ELR (cell line): ENCODE data around the gene RND1.
"Not testable (repeated sequence)": the region's sequence is repeated elsewhere in the genome, so short reads cannot be mapped to it uniquely, and the experiment has no call there.

Experiments used
- DNase-seq: peaks from one replicate; pipeline ENCODE4 v3.0.0-alpha.2; 2015; ENCODE audit warnings: low read depth

The RND1 gene

DNA sequence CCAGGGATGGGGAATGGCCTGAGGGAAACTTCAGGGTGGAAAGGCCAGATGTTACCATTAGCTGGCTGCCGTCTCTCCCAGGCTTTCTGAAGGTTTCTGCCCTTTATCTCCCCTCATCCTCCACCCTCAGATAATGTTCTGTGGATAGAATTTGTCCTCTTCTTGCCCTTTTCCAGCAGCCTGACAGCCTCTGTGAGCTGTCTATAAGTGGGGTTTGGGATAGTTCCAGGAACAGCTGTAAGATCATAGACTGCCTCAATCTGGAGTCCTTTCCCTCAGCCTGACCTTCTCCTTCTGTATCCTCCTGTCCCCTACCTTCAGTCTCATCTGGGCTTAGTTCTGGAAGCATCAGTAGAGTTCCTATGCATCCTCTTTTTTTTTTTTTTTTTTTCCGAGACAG is 2.8 kb upstream of the RND1 start:
- no peak for DNase-seq

DNA sequence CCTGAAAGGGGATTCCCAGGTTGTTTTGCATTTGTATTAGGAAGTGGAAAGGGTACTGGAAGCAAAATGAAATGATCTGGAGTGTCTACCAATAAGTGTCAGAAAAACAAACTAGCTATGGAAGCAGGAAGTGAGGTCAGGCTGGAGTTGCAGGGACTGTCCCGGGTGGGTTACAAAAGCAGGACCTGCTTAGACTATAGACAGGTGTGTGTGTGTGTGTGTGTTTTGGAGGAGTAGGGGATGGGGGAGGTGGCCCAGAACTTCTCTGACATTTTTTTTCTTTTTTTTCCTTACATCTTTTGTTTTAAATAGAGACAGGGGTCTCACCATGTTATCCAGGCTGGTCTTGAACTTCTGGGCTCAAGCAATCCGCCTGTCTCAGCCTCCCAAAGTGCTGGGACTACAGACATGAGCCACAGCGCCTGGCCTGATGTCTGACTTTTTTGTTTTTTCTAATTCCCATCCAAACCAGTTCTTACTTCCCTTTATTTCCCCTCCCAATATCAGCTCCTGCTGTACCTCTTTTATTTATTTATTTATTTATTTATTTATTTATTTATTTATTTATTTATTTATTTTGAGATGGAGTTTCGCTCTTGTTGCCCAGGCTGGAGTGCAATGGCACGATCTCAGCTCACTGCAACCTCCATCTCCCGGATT is 512 bp upstream of the RND1 start:
- DNase-seq: no peak

DNA sequence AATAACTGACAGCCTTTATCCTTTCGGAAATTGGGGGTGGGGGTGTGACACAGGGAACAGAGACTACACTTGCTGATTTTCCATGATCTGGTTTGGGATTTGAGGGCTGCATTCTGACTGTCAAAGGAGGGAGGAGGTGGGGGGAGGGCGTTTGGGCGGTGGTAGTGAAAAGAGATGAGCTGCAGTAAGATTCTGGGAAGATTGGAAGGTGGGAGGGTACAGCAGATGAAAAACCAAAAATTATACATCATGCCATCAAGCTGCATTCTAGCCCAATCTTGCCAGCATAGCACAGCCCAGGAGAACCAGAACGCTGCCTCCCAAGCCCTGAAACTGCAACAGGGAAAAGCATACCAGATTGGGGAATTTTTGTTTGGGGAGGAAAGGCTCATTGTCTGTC is 2.4 kb downstream of the RND1 start:
- DNase-seq: no peak

DNA sequence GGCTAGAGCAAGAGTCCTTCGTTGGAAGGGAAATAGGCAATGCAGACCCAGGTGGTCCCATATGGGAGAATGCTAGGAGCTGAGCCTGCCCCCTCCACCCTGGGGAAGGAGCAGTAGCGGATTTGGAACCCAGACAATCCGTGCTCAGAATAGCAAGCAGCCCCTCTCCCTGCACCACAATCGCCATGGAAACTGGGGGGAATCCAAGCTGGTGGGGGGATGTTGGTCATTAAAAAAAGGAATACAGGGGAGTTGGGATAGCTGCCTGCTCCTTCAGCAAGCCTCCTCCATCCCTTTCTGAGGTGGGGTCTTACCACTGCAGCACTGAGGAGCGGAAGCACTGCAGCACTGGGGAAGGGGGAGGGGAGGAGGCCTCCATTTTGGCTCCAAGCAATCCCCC is 2.9 kb downstream of the RND1 start:
- no peak for DNase-seq

GRCh38 chr12:48861111-48861510 is 4.6 kb downstream of the RND1 start:
- peak; percentile 23 for DNase-seq

GRCh38 chr12:48860236-48860635 is 5.4 kb downstream of the RND1 start:
- not testable (repeated sequence) for DNase-seq

GRCh38 chr12:48859607-48860006 is 6.1 kb downstream of the RND1 start:
- no peak for DNase-seq

- no peak for DNase-seq
Measured at GRCh38 chr12:48858043-48858442, 7.6 kb downstream of the RND1 start.

GRCh38 chr12:48857278-48857994 is 8.2 kb downstream of the RND1 start:
- DNase-seq: no peak

GRCh38 chr12:48856379-48856778 is 9.3 kb downstream of the RND1 start:
- no peak for DNase-seq

- not testable (repeated sequence) for DNase-seq
Measured at GRCh38 chr12:48854932-48855331, 10.7 kb downstream of the RND1 start.

DNA sequence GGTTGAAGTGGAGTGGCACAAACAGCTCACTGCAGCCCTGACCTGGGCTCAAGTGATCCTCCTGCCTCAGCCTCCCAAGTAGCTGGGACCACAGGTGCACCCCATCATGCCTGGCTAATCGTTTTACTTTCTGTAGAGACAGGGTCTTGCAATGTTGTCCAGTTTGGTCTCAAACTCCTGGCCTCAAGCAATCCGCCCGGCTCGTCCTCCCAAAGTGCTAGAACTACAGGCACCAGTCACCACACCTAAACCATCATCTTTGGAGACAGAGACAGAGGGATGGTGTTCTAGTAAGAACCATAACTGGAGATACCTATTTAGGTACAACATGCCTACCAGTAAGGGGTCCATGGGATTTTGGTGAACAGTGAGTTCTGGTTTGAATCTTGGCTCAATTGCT is 11.2 kb downstream of the RND1 start:
- DNase-seq: no peak

DNA sequence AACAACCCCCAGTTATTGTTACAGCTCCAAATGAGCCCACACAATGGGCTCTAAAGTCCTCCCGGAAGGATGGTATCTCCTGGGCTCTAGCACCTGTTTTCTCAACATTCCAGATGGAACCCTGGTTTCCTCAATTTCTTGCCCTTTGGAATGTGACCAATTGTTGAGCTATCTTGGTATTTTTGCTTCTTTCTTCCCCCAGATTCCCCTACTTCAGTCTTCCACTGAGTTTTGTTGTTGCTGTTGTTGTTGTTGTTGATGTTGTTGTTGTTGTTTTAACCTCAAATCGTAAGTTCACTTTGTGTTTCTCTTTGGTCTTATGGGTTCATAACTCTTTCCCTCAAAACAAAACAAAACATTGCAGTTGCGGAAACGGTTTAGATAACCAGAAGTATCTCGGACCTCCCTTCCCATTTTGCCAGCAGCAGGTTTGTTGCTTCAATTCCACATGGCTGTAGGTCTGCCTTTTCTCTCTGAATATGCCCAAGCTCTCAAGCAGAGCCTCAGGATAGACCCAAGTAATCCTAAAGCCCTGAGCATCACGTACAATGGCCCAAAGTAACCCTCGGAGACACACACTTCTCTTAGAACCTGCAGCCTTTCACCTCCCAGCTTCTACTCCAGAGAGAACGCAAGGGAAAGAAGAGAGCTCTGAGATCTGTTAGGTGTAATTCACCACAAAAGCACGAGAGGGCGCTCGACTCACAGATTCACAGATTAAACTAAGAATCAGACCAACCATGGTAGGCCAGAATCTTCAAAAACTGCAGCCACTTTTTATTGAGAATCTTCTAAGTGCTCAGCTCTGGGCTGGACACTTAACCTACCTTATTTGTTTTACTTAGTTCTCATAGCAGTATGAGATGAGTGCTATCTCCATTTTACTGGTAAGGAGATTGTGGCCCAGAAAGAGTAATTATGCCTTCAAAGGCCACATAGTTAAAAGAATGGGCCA is 12.7 kb downstream of the RND1 start:
- peak; percentile 89 for DNase-seq

DNA sequence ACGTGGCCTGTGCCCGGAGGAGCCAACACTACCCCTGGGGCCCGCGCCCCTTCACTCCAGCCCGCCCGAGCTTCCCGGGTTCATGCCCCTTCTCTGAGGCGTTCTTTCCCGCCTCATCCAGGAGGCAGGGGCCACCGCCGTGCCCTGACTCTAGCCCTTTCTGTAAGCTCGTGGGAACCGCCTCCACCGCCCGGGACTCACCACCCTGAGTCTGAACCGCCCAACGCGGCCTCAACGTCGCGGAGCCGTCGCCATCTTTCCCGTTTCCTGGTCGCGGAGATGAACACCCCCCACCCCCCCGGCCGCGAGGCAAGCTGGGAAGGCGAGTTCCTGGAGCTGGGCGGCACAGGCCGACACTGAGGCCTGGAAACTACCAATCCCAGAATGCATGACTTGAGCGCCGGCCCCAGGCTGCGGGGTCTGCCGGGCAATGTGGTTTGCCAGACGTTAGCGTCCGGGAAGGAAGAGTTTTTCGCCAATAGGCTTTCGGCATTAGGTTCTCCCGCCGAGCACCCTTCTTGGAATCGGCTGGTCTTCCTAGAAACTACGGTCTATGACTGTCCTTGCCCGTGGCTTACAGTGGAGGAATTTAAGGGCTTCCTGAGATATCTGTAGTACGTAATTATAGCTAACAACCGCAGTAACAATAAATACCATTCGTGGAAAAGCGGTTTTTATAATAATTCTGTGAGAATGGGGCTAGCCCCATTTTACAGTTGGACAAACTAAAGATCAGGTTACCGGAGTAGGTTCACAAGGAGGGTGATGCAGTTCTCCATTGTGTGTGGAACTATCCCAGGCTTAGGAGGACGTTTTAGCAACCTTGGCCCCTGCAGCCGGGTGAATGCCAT is 13.6 kb downstream of the RND1 start, which contains the start of gene DDX23:
Gene DDX23, minus strand, starts transcription at position 281 of the 851 bp plus-strand sequence. CDS start 6,381 bp downstream, outside the sequence.
- DNase-seq: peak; percentile 98

DNA sequence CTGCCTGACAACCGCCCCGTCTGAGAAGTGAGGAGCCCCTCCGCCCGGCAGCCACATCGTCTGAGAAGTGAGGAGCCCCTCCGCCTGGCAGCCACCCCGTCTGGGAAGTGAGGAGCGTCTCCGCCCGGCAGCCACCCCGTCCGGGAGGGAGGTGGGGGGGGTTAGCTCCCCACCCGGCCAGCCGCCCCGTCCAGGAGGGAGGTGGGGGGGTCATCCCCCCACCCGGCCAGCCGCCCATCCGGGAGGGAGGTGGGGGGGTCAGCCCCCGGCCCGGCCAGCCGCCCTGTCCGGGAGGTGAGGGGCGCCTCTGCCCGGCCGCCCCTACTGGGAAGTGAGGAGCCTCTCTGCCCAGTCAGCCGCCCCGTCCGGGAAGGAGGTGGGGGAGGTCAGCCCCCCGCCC is 23.6 kb downstream of the RND1 start:
- not testable (repeated sequence) for DNase-seq

DNA sequence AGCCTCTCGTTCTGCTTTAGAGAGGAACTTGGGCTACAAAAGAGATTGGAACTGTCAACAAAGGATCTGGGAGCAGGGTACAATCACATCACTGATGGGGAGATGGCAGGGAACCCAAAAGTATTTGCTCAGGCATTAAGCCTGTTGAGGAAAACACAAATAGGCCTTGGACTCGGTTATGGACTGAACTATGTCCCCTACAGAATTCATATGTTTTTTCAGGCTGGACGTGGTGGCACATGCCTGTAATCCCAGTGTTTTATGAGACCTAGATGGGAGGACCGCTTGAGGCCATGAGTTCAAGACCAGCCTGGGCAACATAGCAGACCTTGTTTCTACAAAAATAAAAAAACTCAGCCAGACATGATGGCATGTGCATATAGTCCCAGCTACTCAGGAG is 27.6 kb downstream of the RND1 start:
- no peak for DNase-seq

- DNase-seq: no peak
Measured at GRCh38 chr12:48832321-48833060, 33.2 kb downstream of the RND1 start.

DNA sequence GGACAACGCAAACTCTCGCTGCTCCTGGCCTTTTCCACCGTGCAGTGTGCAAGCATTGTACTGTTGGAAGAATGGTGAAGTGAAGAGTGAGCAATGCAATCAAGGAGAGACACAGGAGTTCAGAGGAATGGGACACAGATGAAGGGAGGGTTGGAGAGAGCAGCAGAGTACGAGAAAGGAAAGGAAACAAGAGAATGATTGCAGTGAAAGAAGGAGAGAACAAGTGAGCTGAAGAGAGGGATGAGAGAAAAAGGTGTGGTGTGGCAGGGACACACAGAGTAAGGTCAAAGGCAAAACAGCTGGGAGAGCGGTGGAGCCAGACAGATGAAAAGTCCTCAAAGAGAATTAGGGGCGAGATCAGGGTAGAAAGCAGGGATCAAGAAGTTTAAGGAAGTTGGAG is 34.4 kb downstream of the RND1 start:
- no peak for DNase-seq

DNA sequence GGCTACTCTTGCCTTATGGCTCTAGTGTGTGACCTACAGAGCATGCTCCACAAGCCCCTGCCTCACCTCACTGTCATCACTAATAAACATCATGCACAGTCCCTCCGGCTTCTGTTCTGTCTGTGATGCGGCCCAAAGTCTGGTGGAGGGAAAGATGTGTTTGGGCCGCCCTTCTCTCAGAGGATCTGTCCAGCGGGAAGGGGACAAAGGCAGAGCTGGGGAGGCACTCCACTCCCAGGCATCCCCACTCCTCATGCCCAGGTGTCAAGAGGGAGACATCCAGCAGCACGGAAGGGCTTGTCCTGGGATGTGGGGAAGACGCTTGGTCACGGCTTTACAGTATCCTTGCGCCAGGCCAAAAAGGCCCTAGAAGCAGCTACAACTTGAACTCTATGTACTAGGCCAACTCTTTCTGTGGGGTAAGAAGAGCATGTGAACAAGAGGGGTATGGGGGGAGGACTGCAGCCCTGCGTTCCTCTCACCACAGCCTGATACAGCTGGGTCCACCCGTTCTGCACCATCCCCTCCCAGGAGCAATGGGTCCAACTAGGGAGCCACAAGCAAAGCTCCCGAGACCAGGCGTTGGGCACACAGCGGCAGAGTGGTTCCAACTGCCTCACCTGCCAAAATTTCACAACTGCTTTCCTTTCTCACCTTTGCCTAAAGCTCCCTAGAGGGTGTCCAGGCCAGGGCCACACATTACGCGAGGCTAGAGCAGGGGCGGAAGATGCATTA is 36.7 kb downstream of the RND1 start:
- no peak for DNase-seq

- DNase-seq: no peak
Measured at GRCh38 chr12:48828293-48828692, 37.4 kb downstream of the RND1 start.
